Neural cell (in vitro differentiated cells): ENCODE data around the gene CDC25A.

Source experiments
- EP300 ChIP-seq: fragments of 450-650 bp; conservative IDR thresholded peaks from 2 replicates; pipeline ENCODE4 v1.6.1; 2014; ENCODE audit warnings: antibody characterized with exemption, mild to moderate bottlenecking, moderate library complexity; ENCODE audit not compliant: poor library complexity, severe bottlenecking
- EZH2 ChIP-seq: fragments of 200-600, 300-800 bp; shearing (Covaris generic), sonication (generic); IDR thresholded peaks from 2 replicates; pipeline ENCODE4 v1.6.1; 2014; ENCODE audit warnings: antibody characterized with exemption, low read length, borderline replicate concordance, mild to moderate bottlenecking; ENCODE audit not compliant: insufficient read depth, poor library complexity, severe bottlenecking
- MXI1 ChIP-seq: fragments of 450-650 bp; conservative IDR thresholded peaks from 2 replicates; pipeline ENCODE4 v1.6.1; 2014; ENCODE audit warnings: antibody characterized with exemption, mild to moderate bottlenecking; ENCODE audit not compliant: poor library complexity, severe bottlenecking
- POLR2AphosphoS5 ChIP-seq: IDR thresholded peaks from 2 replicates; pipeline ENCODE4 v1.6.1; 2012
- RAD21 ChIP-seq: fragments of 450-650 bp; conservative IDR thresholded peaks from 2 replicates; pipeline ENCODE4 v1.6.1; 2014; ENCODE audit warnings: antibody characterized with exemption, mild to moderate bottlenecking, moderate library complexity
- SMC3 ChIP-seq: fragments of 450-650 bp; conservative IDR thresholded peaks from 2 replicates; pipeline ENCODE4 v1.6.1; 2014; ENCODE audit warnings: antibody characterized with exemption, mild to moderate bottlenecking, moderate library complexity; ENCODE audit not compliant: poor library complexity
- TAF1 ChIP-seq: IDR thresholded peaks from 2 replicates; pipeline ENCODE4 v1.6.1; 2012; ENCODE audit warnings: low read depth
- TF ChIP-seq, protein P1 (sequence below): fragments of 450-650 bp; IDR thresholded peaks from 2 replicates; pipeline ENCODE4 v1.5.1; 2014; ENCODE audit warnings: antibody characterized with exemption, mild to moderate bottlenecking, moderate library complexity; ENCODE audit not compliant: poor library complexity, severe bottlenecking
- TF ChIP-seq, protein P2 (sequence below): IDR thresholded peaks from 2 replicates; pipeline ENCODE4 v1.6.1; 2012; ENCODE audit warnings: borderline replicate concordance

DNA sequence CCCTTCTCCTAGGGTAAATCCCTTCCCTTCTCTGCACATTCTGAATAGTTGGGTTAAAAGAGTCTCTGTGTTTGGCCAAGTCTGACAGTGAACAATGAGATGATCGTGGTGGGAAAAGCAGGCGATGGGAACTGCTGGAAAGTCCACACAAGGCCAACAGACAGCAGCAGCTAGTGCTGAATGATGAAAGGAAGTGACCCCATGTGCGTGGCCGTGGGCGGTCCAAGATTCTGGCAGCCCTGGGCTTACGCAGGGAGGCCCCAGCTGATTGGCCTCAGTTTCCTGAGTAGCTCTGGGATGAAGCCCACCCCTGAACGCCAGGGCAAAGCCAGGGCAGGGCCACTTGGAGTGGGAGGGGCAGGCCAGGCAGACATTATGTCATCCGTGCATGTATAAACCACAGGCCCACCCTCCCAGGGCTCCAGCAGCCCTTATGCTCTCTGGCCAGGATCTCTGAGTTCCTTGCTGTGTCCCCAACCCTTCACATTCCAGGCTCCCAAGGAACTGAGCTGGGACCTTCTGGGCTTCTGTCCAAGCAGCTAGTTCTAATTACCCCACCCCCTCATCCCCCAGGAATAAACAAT is 57.8 kb downstream of the CDC25A start:
- TF ChIP-seq, protein P1, sequence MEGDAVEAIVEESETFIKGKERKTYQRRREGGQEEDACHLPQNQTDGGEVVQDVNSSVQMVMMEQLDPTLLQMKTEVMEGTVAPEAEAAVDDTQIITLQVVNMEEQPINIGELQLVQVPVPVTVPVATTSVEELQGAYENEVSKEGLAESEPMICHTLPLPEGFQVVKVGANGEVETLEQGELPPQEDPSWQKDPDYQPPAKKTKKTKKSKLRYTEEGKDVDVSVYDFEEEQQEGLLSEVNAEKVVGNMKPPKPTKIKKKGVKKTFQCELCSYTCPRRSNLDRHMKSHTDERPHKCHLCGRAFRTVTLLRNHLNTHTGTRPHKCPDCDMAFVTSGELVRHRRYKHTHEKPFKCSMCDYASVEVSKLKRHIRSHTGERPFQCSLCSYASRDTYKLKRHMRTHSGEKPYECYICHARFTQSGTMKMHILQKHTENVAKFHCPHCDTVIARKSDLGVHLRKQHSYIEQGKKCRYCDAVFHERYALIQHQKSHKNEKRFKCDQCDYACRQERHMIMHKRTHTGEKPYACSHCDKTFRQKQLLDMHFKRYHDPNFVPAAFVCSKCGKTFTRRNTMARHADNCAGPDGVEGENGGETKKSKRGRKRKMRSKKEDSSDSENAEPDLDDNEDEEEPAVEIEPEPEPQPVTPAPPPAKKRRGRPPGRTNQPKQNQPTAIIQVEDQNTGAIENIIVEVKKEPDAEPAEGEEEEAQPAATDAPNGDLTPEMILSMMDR: no peak
- no peak for TF ChIP-seq EP300
- TF ChIP-seq, protein P2, sequence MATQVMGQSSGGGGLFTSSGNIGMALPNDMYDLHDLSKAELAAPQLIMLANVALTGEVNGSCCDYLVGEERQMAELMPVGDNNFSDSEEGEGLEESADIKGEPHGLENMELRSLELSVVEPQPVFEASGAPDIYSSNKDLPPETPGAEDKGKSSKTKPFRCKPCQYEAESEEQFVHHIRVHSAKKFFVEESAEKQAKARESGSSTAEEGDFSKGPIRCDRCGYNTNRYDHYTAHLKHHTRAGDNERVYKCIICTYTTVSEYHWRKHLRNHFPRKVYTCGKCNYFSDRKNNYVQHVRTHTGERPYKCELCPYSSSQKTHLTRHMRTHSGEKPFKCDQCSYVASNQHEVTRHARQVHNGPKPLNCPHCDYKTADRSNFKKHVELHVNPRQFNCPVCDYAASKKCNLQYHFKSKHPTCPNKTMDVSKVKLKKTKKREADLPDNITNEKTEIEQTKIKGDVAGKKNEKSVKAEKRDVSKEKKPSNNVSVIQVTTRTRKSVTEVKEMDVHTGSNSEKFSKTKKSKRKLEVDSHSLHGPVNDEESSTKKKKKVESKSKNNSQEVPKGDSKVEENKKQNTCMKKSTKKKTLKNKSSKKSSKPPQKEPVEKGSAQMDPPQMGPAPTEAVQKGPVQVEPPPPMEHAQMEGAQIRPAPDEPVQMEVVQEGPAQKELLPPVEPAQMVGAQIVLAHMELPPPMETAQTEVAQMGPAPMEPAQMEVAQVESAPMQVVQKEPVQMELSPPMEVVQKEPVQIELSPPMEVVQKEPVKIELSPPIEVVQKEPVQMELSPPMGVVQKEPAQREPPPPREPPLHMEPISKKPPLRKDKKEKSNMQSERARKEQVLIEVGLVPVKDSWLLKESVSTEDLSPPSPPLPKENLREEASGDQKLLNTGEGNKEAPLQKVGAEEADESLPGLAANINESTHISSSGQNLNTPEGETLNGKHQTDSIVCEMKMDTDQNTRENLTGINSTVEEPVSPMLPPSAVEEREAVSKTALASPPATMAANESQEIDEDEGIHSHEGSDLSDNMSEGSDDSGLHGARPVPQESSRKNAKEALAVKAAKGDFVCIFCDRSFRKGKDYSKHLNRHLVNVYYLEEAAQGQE: no peak
- TF ChIP-seq POLR2AphosphoS5: no peak
- TF ChIP-seq RAD21: no peak
- no peak for TF ChIP-seq EZH2
- no peak for TF ChIP-seq TAF1
- TF ChIP-seq MXI1: no peak
- no peak for TF ChIP-seq SMC3
